Nephron (organoid): ENCODE results near the gene APPL2.

Experiments used
- H3K27ac Mint-ChIP-seq, 3 experiments: 2 replicates each; pipeline ENCODE4 v1.8.0; 2020; ENCODE audit warnings: mixed read lengths in 3 of 3, mild to moderate bottlenecking in 2 of 3, moderate library complexity in 1 of 3
- H3K27me3 Mint-ChIP-seq: 2 replicates; pipeline ENCODE4 v1.8.0; 2021; ENCODE audit warnings: low read depth, mild to moderate bottlenecking, moderate library complexity, mixed read lengths
- H3K36me3 Mint-ChIP-seq: 2 replicates; pipeline ENCODE4 v1.8.0; 2020; ENCODE audit warnings: low read depth, mixed read lengths
- H3K4me1 Mint-ChIP-seq: 2 replicates; pipeline ENCODE4 v1.8.0; 2020; ENCODE audit warnings: mixed read lengths
- H3K4me3 Mint-ChIP-seq, 3 experiments: 2 replicates each; pipeline ENCODE4 v1.8.0; 2020; ENCODE audit warnings: mild to moderate bottlenecking in 3 of 3, mixed read lengths in 3 of 3, moderate library complexity in 2 of 3
- H3K9me3 Mint-ChIP-seq: 2 replicates; pipeline ENCODE4 v1.8.0; 2020; ENCODE audit warnings: mixed read lengths
- TF ChIP-seq, protein P1 (sequence below), 3 experiments: fragments of 200-600 bp; sonication (generic); IDR thresholded peaks; one replicate each; pipeline ENCODE4 v1.5.0; 2021; ENCODE audit warnings: antibody characterized with exemption in 3 of 3; ENCODE audit not compliant: unreplicated experiment in 3 of 3

The APPL2 gene

DNA sequence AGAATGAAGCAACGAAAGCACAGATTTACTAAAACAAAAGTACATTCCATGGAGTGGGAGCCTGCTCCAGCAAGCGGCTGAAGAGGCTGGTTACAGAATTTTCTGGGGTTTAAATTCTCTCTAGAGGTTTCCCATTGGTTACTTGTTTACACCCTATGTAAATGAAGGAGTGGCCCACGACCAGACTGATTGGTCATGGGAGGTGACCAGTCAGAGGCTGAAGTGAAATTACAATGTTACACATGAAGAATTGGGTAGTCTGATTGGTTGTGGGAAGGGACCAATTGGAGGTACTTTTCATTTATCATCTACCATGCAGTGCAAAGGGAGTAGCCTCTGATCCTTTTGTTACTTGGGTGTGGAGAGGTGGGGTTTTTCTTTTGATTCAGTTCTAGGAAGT, 36.2 kb upstream of the APPL2 start:
- no peaks in the 10 kb centered on the region for H3K4me1 Mint-ChIP-seq
- peaks cover 2% of the 10 kb centered on the region for H3K9me3 Mint-ChIP-seq
- H3K27ac Mint-ChIP-seq, result no peak overlapping the region
- no peak overlapping the region for H3K4me3 Mint-ChIP-seq
- no peaks in the 10 kb centered on the region for H3K36me3 Mint-ChIP-seq
- TF ChIP-seq, protein P1, sequence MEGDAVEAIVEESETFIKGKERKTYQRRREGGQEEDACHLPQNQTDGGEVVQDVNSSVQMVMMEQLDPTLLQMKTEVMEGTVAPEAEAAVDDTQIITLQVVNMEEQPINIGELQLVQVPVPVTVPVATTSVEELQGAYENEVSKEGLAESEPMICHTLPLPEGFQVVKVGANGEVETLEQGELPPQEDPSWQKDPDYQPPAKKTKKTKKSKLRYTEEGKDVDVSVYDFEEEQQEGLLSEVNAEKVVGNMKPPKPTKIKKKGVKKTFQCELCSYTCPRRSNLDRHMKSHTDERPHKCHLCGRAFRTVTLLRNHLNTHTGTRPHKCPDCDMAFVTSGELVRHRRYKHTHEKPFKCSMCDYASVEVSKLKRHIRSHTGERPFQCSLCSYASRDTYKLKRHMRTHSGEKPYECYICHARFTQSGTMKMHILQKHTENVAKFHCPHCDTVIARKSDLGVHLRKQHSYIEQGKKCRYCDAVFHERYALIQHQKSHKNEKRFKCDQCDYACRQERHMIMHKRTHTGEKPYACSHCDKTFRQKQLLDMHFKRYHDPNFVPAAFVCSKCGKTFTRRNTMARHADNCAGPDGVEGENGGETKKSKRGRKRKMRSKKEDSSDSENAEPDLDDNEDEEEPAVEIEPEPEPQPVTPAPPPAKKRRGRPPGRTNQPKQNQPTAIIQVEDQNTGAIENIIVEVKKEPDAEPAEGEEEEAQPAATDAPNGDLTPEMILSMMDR (IDR thresholded peaks at IDR 0.05; ENCODE audit: unreplicated experiment in 3 of 3), result no peak
- peaks cover 3% of the 10 kb centered on the region for H3K27me3 Mint-ChIP-seq

DNA sequence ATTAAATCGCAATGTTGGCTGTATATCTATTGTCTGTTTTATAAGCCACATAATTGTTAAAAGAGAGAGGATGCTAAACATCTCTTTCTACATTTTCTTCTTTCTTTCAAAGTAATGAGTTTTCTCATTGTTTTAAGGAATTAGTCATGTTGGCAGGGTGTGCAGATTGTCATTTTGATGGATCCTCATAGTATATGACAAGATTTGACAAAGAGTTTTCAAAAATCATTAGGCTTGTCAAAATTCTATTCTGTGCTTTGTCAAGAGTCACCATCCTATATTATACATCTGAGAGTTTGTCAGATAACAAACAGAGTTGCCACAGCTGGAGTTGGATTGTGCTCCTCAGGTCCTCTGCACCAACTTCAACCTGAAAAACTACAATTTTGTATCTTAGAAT, 35.4 kb upstream of the APPL2 start:
- H3K36me3 Mint-ChIP-seq, result no peaks in the 10 kb centered on the region
- no peak overlapping the region for H3K27ac Mint-ChIP-seq
- no peak overlapping the region for H3K4me3 Mint-ChIP-seq
- H3K27me3 Mint-ChIP-seq, result peaks cover 3% of the 10 kb centered on the region
- peaks cover 2% of the 10 kb centered on the region for H3K9me3 Mint-ChIP-seq
- TF ChIP-seq, protein P1 (IDR thresholded peaks at IDR 0.05; ENCODE audit: unreplicated experiment in 3 of 3), result no peak
- no peaks in the 10 kb centered on the region for H3K4me1 Mint-ChIP-seq

DNA sequence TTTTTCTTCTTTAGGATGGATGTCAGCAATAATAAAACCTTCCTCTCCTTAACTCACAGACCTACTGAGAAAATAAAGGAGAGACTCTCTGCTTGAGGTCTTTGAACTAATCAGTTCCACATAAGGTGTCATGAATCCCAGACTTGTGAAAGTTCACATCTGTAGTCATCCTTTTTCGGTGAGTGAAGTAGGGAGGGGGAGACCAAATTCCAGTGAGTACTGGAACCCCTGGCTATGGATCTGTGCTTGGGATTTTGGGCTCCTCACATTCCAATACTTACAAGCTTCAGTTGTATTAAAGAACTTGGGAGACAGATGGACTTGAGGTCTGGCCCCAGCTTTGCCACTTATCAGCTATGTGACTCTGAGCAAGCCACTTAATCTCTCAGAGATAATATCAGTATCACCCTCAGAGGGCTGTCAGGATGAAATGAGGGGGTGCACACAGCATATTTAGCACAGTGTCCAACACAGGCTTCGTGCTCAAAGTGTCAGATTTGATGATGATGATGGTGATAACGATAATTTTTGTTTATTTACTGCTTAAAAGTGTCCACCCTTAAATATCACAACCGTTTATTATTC, 34.8 kb upstream of the APPL2 start:
- no peaks in the 10 kb centered on the region for H3K4me1 Mint-ChIP-seq
- no peak overlapping the region for H3K4me3 Mint-ChIP-seq
- TF ChIP-seq, protein P1 (IDR thresholded peaks at IDR 0.05; ENCODE audit: unreplicated experiment in 3 of 3), result no peak
- H3K27ac Mint-ChIP-seq, result no peak overlapping the region
- peaks cover under 1% of the 10 kb centered on the region for H3K9me3 Mint-ChIP-seq
- H3K36me3 Mint-ChIP-seq, result no peaks in the 10 kb centered on the region
- H3K27me3 Mint-ChIP-seq, result peaks cover 3% of the 10 kb centered on the region

DNA sequence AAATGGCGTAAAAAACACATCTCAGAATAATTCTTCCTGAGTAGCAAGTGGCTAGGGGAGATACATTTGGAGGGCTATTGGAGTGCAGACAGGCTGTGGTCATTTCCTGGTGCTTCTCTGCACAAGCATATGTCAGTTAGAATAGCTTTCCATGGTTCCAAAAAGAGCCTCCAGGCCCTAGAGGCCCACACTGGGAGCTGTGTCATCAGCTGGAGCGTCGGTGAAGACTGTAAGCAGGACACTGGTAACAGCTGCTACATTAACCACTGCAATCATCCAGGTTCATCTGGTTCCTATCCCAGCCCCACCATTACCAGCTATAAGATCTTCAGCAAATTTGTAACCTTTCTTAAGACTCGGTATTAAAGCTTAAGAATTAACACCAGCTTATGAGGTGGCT, 31.7 kb upstream of the APPL2 start:
- H3K36me3 Mint-ChIP-seq, result no peaks in the 10 kb centered on the region
- no peak overlapping the region for H3K4me3 Mint-ChIP-seq
- no peak overlapping the region for H3K27ac Mint-ChIP-seq
- H3K27me3 Mint-ChIP-seq, result peaks cover 11% of the 10 kb centered on the region
- no peaks in the 10 kb centered on the region for H3K4me1 Mint-ChIP-seq
- TF ChIP-seq, protein P1 (IDR thresholded peaks at IDR 0.05; ENCODE audit: unreplicated experiment in 3 of 3), result no peak
- H3K9me3 Mint-ChIP-seq, result no peaks in the 10 kb centered on the region

DNA sequence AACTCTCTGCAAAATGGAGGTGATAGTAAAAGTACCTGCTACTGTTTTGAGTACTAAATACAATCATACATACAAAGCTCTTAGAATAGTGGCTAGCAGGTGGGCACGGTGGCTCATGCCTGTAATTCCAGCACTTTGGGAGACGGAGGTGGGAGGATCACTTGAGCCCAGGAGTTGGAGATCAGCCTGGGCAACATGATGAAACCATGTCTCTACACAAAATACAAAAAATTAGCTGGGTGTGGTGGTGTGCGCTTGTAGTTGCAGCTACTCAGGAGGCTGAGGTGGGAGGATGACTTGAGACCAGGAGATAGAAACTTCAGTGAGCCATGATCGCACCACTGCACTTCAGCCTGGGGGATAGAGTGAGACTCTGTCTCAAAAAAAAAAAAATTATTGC, 28.8 kb upstream of the APPL2 start:
- Mint-ChIP-seq H3K27me3 (peaks cover 11% of the 10 kb centered on the region), H3K4me3 (no peak overlapping the region), H3K27ac (no peak overlapping the region), H3K4me1 (no peaks in the 10 kb centered on the region), H3K9me3 (no peaks in the 10 kb centered on the region), H3K36me3 (no peaks in the 10 kb centered on the region)
- TF ChIP-seq, protein P1 (IDR thresholded peaks at IDR 0.05; ENCODE audit: unreplicated experiment in 3 of 3), result no peak

DNA sequence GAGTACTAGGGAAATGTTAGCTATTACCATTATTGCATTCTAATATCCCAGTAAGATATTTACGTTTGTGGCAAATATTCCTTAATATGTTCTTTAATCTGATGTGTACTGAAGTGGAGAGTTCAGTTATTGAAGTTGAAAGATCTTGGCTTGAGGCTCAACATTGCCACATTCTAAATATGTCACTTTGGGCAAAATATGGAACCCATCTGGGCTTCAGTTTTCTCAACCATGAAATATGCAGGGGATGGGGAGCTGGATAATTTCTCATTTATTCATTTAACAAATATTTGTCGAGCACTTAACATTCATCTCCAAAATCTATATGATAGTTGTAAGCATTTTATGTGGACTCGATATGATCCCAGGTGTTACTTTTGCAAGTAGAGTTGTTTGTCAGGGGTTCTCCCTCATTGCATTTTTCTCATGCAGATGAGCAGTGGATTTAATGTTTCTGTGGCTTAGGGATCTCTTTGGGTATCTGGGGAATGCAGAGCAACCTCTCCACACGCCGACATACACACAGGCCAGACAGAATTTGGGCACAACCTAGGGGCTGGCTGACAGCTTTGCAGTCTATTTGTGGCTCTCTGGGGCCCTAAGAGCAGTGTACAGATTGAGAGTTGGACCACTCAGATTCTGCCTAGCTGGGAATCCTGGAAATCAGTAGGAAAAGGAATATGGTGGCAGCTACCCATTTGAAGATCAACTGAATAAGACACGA, 26.6 kb upstream of the APPL2 start:
- no peaks in the 10 kb centered on the region for H3K4me1 Mint-ChIP-seq
- TF ChIP-seq, protein P1 (IDR thresholded peaks at IDR 0.05; ENCODE audit: unreplicated experiment in 3 of 3), result no peak
- H3K4me3 Mint-ChIP-seq, result no peak overlapping the region
- no peak overlapping the region for H3K27ac Mint-ChIP-seq
- H3K27me3 Mint-ChIP-seq, result peaks cover 8% of the 10 kb centered on the region
- no peaks in the 10 kb centered on the region for H3K9me3 Mint-ChIP-seq
- no peaks in the 10 kb centered on the region for H3K36me3 Mint-ChIP-seq
